ENCODE data around the gene OR2M7.
"Not testable (repeated sequence)": the region's sequence is repeated elsewhere in the genome, so short reads cannot be mapped to it uniquely, and the experiment has no call there.

GRCh38 chr1:248306740-248307139 lies 17.6 kb downstream of the OR2M7 start:
- not testable (repeated sequence) for TF ChIP-seq CTCF (conservative IDR thresholded peaks at IDR 0.05 in 1 of 2, IDR thresholded peaks at IDR 0.05 in 1 of 2; ENCODE audit: extremely low read depth in 1 of 2, insufficient read depth in 1 of 2, low read depth in 1 of 2, low read length in 2 of 2); EZH2 (IDR thresholded peaks at IDR 0.05; ENCODE audit: borderline replicate concordance, low read length)
